SW480 (cell line): Measurements from ENCODE around the gene TOMM6.
"Not testable (repeated sequence)": the region's sequence is repeated elsewhere in the genome, so short reads cannot be mapped to it uniquely, and the experiment has no call there.

Experiments
- DNase-seq: peaks from one replicate; pipeline ENCODE4 v3.0.0-alpha.2; 2016; ENCODE audit warnings: low spot score

TOMM6 gene

GRCh38 chr6:41763470-41763869 lies 24.0 kb upstream of the TOMM6 start:
- no peak for DNase-seq

GRCh38 chr6:41766043-41766664 lies 21.3 kb upstream of the TOMM6 start:
- not testable (repeated sequence) for DNase-seq

- no peak for DNase-seq
Measured at GRCh38 chr6:41767112-41767833, 20.2 kb upstream of the TOMM6 start.

GRCh38 chr6:41768545-41769308 lies 18.8 kb upstream of the TOMM6 start:
- no peak for DNase-seq

- no peak for DNase-seq
Measured at GRCh38 chr6:41769376-41769775, 18.1 kb upstream of the TOMM6 start.

GRCh38 chr6:41770381-41771057 lies 17.0 kb upstream of the TOMM6 start:
- DNase-seq: no peak

- DNase-seq: no peak
Measured at GRCh38 chr6:41771058-41771983, 16.2 kb upstream of the TOMM6 start.

- no peak for DNase-seq
Measured at GRCh38 chr6:41774841-41775240, 12.7 kb upstream of the TOMM6 start.

- no peak for DNase-seq
Measured at GRCh38 chr6:41775293-41775882, 12.1 kb upstream of the TOMM6 start.

- no peak for DNase-seq
Measured at GRCh38 chr6:41777551-41778285, 9.8 kb upstream of the TOMM6 start.

- DNase-seq: no peak
Measured at GRCh38 chr6:41778895-41779294, 8.6 kb upstream of the TOMM6 start.

GRCh38 chr6:41779336-41779735 lies 8.2 kb upstream of the TOMM6 start:
- no peak for DNase-seq

GRCh38 chr6:41779788-41780550 lies 7.5 kb upstream of the TOMM6 start, which contains the start of gene FRS3:
TSS of gene FRS3 (minus strand) at chr6:41779900. CDS start at chr6:41776987, 2,913 bp downstream.
- peak; percentile 86 for DNase-seq

- peak; percentile 41 for DNase-seq
Measured at GRCh38 chr6:41780551-41781365, 6.7 kb upstream of the TOMM6 start, which contains the start of gene PRICKLE4. TSS of gene PRICKLE4 (plus strand) at chr6:41780782. CDS start at chr6:41783474, 2,692 bp downstream.

- DNase-seq: no peak
Measured at GRCh38 chr6:41781366-41781730, 6.1 kb upstream of the TOMM6 start.

GRCh38 chr6:41783106-41783780 lies 4.3 kb upstream of the TOMM6 start:
- DNase-seq: no peak

GRCh38 chr6:41784581-41785171 lies 2.8 kb upstream of the TOMM6 start:
- no peak for DNase-seq
